CD4-positive, alpha-beta T cell treated with Interferon alpha-2 for 1 hour (primary cell): Measurements from ENCODE around the gene LRRC73.
"Not testable (repeated sequence)": the region's sequence is repeated elsewhere in the genome, so short reads cannot be mapped to it uniquely, and the experiment has no call there.

ENCODE experiments used
- DNase-seq, 2 donors: peaks; one replicate each; pipeline ENCODE4 v3.0.0-alpha.2; 2020 to 2022

LRRC73 gene

GRCh38 chr6:43459535-43459934, 50.6 kb downstream of the LRRC73 start:
- no peak for DNase-seq

GRCh38 chr6:43458154-43458553, 52.0 kb downstream of the LRRC73 start:
- DNase-seq: not testable (repeated sequence)

- no peak for DNase-seq
These were observed 52.5 kb downstream of the LRRC73 start for GRCh38 chr6:43457643-43458042.
